ENCODE data around the gene KIF7.

KIF7 gene

GRCh38 chr15:89633585-89633984, 21.7 kb downstream of the KIF7 start:
- no peak overlapping the region for H3K27ac ChIP-seq
- no peaks in the 10 kb centered on the region for H3K36me3 ChIP-seq (ENCODE audit: control insufficient read depth, insufficient read depth, low read length)
- H3K4me1 ChIP-seq, result no peaks in the 10 kb centered on the region
- no peak for TF ChIP-seq CTCF (IDR thresholded peaks at IDR 0.05)
- no peak overlapping the region for H3K9ac ChIP-seq
- no peaks in the 10 kb centered on the region for H3K27me3 ChIP-seq (ENCODE audit: control insufficient read depth, insufficient read depth, low read length)
- H3K4me3 ChIP-seq (ENCODE audit: low read depth, low read length), result no peak overlapping the region
- H3K9me3 ChIP-seq (ENCODE audit: control insufficient read depth, low read length), result no peaks in the 10 kb centered on the region
- no peaks in the 10 kb centered on the region for H3K79me2 ChIP-seq
- no peak overlapping the region for H2AFZ ChIP-seq
- no peak overlapping the region for H3K4me2 ChIP-seq (ENCODE audit: low read length)

- Histone ChIP-seq H3K4me1 (no peaks in the 10 kb centered on the region), H3K27me3 (ENCODE audit: control insufficient read depth, insufficient read depth, low read length) (no peaks in the 10 kb centered on the region), H3K79me2 (no peaks in the 10 kb centered on the region), H3K4me2 (ENCODE audit: low read length) (no peak overlapping the region), H3K36me3 (ENCODE audit: control insufficient read depth, insufficient read depth, low read length) (no peaks in the 10 kb centered on the region), H2AFZ (no peak overlapping the region), H3K4me3 (ENCODE audit: low read depth, low read length) (no peak overlapping the region), H3K9ac (no peak overlapping the region), H3K9me3 (ENCODE audit: control insufficient read depth, low read length) (no peaks in the 10 kb centered on the region), H3K27ac (no peak overlapping the region)
- TF ChIP-seq CTCF (IDR thresholded peaks at IDR 0.05), result no peak
These were observed 22.5 kb downstream of the KIF7 start for GRCh38 chr15:89632563-89633430.

GRCh38 chr15:89631902-89632264, 23.4 kb downstream of the KIF7 start:
- Histone ChIP-seq H3K9ac (no peak overlapping the region), H3K4me2 (ENCODE audit: low read length) (no peak overlapping the region), H3K27ac (no peak overlapping the region), H3K4me1 (no peaks in the 10 kb centered on the region), H3K9me3 (ENCODE audit: control insufficient read depth, low read length) (no peaks in the 10 kb centered on the region), H3K79me2 (no peaks in the 10 kb centered on the region), H3K36me3 (ENCODE audit: control insufficient read depth, insufficient read depth, low read length) (no peaks in the 10 kb centered on the region), H2AFZ (no peak overlapping the region), H3K27me3 (ENCODE audit: control insufficient read depth, insufficient read depth, low read length) (no peaks in the 10 kb centered on the region), H3K4me3 (ENCODE audit: low read depth, low read length) (no peak overlapping the region)
- TF ChIP-seq CTCF (IDR thresholded peaks at IDR 0.05), result no peak

GRCh38 chr15:89630974-89631901, 24.0 kb downstream of the KIF7 start:
- TF ChIP-seq CTCF (IDR thresholded peaks at IDR 0.05), result no peak
- Histone ChIP-seq H3K36me3 (ENCODE audit: control insufficient read depth, insufficient read depth, low read length) (no peaks in the 10 kb centered on the region), H2AFZ (no peak overlapping the region), H3K4me1 (no peaks in the 10 kb centered on the region), H3K27ac (no peak overlapping the region), H3K27me3 (ENCODE audit: control insufficient read depth, insufficient read depth, low read length) (no peaks in the 10 kb centered on the region), H3K9me3 (ENCODE audit: control insufficient read depth, low read length) (no peaks in the 10 kb centered on the region), H3K4me3 (ENCODE audit: low read depth, low read length) (no peak overlapping the region), H3K79me2 (no peaks in the 10 kb centered on the region), H3K9ac (no peak overlapping the region), H3K4me2 (ENCODE audit: low read length) (no peak overlapping the region)
